ES-I3 (cell line): ENCODE results near the gene CHST11.

Experiments
- H3K36me3 ChIP-seq: 2 replicates; pipeline ENCODE4 v1.6.1; 2013; ENCODE audit warnings: mild to moderate bottlenecking, low read length, control low read depth, moderate library complexity; ENCODE audit not compliant: insufficient read depth
- H3K4me1 ChIP-seq: 2 replicates; pipeline ENCODE4 v1.6.1; 2013; ENCODE audit warnings: mild to moderate bottlenecking, control low read depth, low read length; ENCODE audit not compliant: insufficient read depth
- H3K9ac ChIP-seq: 2 replicates; pipeline ENCODE4 v1.6.1; 2013; ENCODE audit warnings: low read depth, mild to moderate bottlenecking, low read length, moderate library complexity
- H3K9me3 ChIP-seq: 2 replicates; pipeline ENCODE4 v1.6.1; 2013; ENCODE audit warnings: mild to moderate bottlenecking, low read length, moderate library complexity; ENCODE audit not compliant: control insufficient read depth, insufficient read depth

CHST11 gene

GRCh38 chr12:104488374-104488773, 31.6 kb downstream of the CHST11 start:
- no peaks in the 10 kb centered on the region for H3K9me3 ChIP-seq
- H3K4me1 ChIP-seq: no peaks in the 10 kb centered on the region; the same call in 1 of the 2 replicates
- H3K9ac ChIP-seq: no peak overlapping the region
- H3K36me3 ChIP-seq: no peaks in the 10 kb centered on the region

- Histone ChIP-seq H3K9me3 (no peaks in the 10 kb centered on the region), H3K9ac (no peak overlapping the region), H3K4me1 (no peaks in the 10 kb centered on the region; the same call in 1 of the 2 replicates), H3K36me3 (no peaks in the 10 kb centered on the region)
Observed at GRCh38 chr12:104490186-104490585, 33.4 kb downstream of the CHST11 start.

DNA sequence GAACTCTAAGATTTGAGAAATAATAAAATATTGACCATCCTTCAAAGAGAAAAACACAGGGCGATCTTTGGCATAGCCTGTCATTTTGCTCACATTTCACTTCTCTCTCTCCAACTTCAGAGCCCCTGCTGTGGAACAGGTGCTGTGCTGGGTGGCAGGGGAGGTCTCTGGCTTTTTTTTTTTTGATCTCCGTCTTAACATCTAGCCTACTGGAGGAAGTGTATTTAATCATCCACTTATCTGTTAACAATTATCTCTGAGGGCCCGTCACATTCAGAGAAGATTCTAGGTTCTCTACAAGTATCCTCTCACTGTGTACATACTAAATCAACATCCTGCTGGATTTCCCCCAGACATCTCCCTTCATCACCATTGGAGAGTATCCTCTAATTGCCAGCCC, 34.1 kb downstream of the CHST11 start:
- no peak overlapping the region for H3K9ac ChIP-seq
- H3K9me3 ChIP-seq: no peaks in the 10 kb centered on the region
- H3K4me1 ChIP-seq: no peaks in the 10 kb centered on the region; the same call in 1 of the 2 replicates
- no peaks in the 10 kb centered on the region for H3K36me3 ChIP-seq

DNA sequence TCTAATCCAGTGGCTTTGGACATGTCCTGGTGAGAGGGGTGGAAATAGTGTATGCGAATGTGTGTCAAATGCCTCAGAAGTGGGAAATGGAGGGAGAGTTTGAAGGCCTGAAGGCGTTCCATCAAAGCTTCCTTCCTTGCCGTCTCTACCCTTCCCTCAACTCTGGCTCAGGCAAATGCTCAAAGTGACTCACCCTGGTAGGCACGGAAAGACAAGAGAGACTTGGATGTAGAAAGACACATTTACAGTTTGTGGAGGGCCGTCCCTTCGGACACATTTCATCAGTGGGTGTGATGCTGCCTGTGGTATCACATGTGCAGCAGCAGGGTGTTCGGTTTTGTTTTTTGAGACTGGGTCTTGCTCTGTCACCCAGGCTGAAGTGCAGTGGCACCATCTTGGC, 36.7 kb downstream of the CHST11 start:
- no peaks in the 10 kb centered on the region for H3K36me3 ChIP-seq
- no peak overlapping the region for H3K9ac ChIP-seq

DNA sequence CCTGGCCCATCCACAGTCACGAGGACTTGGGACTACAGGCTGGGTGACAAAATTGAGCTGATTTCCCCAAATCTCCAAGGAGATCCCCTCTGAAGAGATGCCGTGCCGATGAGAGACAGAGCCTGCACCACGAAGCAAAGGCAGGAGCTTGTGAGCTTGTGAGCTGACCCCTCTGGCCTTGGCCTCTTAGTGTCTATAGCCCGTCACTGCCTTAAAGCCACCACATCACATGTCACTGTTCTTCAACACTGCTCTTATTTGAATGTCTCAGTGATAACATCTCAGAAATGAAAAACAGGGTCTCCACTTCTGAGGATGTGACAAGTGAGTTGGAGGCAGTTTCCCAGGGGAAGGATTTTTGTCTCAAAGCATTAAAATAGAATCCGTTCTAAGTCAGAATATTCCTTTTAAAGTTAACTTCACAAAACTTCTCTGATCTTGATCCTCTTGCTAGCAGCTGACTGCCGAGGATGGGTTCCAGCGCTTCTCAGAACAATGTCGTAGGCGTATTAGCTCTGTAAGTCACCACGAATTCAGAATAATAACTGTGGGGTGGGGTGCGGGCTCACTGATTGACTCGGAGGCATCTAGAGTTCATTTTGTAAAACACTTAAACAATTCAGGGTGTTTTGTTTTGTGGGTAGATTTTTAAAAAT, 37.5 kb downstream of the CHST11 start:
- Histone ChIP-seq H3K36me3 (no peaks in the 10 kb centered on the region), H3K4me1 (no peaks in the 10 kb centered on the region), H3K9me3 (no peaks in the 10 kb centered on the region), H3K9ac (no peak overlapping the region)

More for the DNA sequence above, 36.7 kb downstream of the CHST11 start:
- Histone ChIP-seq H3K9me3 (no peaks in the 10 kb centered on the region), H3K4me1 (no peaks in the 10 kb centered on the region)

DNA sequence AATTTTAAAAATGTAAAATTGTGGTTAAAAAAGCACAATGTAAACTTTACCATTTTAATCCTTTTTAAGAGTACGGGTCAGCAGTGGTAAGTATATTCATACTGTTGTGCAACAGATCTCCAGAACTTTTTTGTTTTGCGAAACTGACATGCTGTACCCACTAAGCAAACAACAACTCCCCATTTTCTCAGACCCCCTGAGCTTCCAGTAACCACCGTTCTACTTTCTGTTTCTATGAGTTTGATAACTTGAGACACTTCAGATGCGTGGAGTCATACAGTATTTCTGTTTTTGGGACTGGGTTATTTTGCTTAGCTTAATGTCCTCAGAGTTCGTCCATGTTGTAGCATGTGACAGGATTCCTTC, 38.0 kb downstream of the CHST11 start:
- no peaks in the 10 kb centered on the region for H3K36me3 ChIP-seq
- no peaks in the 10 kb centered on the region for H3K9me3 ChIP-seq
- no peak overlapping the region for H3K9ac ChIP-seq
- H3K4me1 ChIP-seq: no peaks in the 10 kb centered on the region; the same call in 1 of the 2 replicates

DNA sequence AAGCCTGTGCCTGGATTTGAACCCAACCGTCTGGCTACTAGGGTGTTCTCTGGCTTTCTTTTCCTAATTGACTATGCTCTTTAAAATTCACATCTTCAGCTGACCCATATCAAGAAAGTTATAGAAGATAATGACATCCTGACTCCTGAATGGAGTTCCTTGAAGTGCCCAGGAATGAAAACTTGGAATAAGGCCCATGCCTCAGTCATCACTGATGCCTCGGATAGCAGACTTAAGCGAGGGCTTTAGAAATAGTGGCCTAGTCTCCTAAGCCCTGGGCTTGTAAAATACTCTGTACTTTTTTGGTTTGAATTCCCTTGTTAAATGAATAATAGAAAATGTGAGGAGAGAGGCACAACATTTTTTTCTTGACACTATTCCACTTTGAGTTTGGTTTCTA, 39.0 kb downstream of the CHST11 start:
- H3K36me3 ChIP-seq: no peaks in the 10 kb centered on the region
- H3K9ac ChIP-seq: no peak overlapping the region
- no peaks in the 10 kb centered on the region for H3K9me3 ChIP-seq
- H3K4me1 ChIP-seq: no peaks in the 10 kb centered on the region; the same call in 1 of the 2 replicates

GRCh38 chr12:104496336-104496735, 39.6 kb downstream of the CHST11 start:
- Histone ChIP-seq H3K4me1 (no peaks in the 10 kb centered on the region; the same call in 1 of the 2 replicates), H3K9me3 (no peaks in the 10 kb centered on the region), H3K36me3 (no peaks in the 10 kb centered on the region)

GRCh38 chr12:104498211-104498801, 41.6 kb downstream of the CHST11 start:
- Histone ChIP-seq H3K9me3 (no peaks in the 10 kb centered on the region), H3K36me3 (no peaks in the 10 kb centered on the region), H3K4me1 (no peaks in the 10 kb centered on the region; the same call in 1 of the 2 replicates), H3K9ac (no peak overlapping the region)

More at GRCh38 chr12:104496336-104496735, 39.6 kb downstream of the CHST11 start:
- H3K9ac ChIP-seq: no peak overlapping the region

DNA sequence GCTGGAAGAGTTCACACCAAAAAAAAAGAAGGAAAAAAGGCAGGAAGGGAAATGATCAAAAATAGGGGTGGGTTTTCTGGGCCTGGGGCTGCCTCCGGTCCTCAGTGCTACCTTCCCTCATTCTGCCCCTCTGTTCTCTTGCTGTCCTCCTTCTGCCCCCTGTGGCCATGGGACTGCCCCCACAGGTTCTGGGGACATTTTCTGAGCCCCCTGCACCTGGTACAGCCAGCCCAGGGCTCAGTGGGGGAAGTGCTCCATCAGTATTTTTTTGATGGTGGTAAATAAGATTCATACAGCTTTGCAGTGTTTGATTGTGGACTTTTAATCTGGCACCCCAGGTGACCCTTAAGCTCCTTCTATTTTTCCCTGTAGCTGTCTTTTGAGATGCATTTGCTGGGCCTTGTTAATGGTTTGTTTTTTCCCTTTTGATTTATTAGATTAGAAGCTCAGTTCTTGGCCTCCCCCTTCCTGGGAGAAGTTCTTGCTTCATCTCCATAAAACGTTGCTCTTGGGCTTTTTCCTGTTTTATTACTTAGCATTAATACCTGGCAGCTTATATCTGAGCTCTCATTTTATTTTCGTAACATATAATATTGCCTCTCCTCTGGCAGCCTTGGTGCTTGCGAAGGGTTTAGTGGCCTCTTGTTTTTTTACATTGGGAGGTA, 43.1 kb downstream of the CHST11 start:
- no peaks in the 10 kb centered on the region for H3K36me3 ChIP-seq
- H3K9me3 ChIP-seq: no peaks in the 10 kb centered on the region
- H3K9ac ChIP-seq: no peak overlapping the region
- H3K4me1 ChIP-seq: no peaks in the 10 kb centered on the region; the same call in 1 of the 2 replicates

GRCh38 chr12:104501115-104501514, 44.4 kb downstream of the CHST11 start:
- Histone ChIP-seq H3K36me3 (no peaks in the 10 kb centered on the region), H3K4me1 (peaks cover 4% of the 10 kb centered on the region), H3K9me3 (no peaks in the 10 kb centered on the region), H3K9ac (no peak overlapping the region)

DNA sequence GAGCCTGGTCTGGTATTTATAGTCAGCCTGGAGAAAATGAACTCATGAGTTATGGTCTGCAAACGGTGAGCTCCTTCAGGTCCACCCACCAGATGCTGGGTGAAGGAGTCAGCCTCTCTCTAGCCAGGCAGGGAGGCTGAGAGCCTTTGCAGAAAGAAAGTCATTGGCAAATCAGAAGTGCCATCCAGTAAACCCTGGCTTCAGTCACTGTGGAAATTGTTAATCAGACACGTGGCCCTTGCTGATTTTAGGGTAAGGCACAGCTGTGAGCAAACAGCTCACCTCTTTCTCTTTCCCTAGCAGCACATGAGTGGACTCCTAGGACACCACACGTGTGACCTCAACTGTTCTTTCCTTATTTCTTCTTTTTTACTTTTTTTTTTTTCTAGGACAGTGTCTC, 44.9 kb downstream of the CHST11 start:
- no peaks in the 10 kb centered on the region for H3K9me3 ChIP-seq
- H3K4me1 ChIP-seq: peaks cover 9% of the 10 kb centered on the region
- H3K9ac ChIP-seq: no peak overlapping the region
- H3K36me3 ChIP-seq: no peaks in the 10 kb centered on the region

GRCh38 chr12:104502217-104502616, 45.5 kb downstream of the CHST11 start:
- Histone ChIP-seq H3K9me3 (no peaks in the 10 kb centered on the region), H3K36me3 (no peaks in the 10 kb centered on the region), H3K9ac (no peak overlapping the region), H3K4me1 (peaks cover 14% of the 10 kb centered on the region)

DNA sequence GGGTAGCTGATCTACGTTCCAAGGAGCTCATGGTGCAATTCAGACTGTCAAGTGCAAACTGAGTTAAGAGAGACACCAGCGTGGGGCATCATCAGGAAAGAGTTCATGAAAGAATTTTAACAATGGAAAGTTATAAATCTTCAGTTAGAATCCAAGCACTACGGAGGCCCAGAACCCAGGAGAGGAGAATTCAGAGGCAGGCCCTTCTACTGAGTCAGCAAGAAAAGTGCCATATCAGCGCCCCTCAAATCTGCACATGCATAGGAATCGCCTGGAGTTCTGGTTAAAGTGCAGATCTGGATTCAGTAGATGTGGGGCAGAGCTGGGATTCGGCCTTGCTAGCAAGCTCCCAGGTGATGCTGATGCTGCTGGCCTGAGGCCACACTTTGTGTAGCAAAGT, 45.9 kb downstream of the CHST11 start:
- Histone ChIP-seq H3K4me1 (peaks cover 18% of the 10 kb centered on the region), H3K36me3 (no peaks in the 10 kb centered on the region), H3K9me3 (no peaks in the 10 kb centered on the region; the same call in 1 of the 2 replicates), H3K9ac (no peak overlapping the region)

DNA sequence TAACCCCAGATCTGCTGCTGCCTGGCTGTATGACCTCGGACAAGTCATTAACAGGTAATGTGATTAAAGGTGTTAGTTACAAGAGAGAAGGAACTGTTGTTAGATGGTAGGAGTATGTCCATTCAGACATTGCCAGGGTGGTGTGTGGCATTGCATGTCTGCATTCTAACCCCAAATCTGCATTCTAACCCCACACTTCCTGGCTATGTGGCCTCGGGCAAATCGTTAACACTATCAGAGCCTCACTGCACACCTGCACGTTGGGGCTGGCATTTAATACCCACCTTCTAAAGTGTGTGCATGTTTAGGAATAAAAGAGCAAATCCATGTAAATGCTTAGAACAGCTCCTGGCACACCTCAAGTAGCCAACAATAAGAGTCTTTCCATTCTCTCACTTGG, 46.4 kb downstream of the CHST11 start:
- H3K9ac ChIP-seq: no peak overlapping the region
- no peaks in the 10 kb centered on the region for H3K36me3 ChIP-seq
- peaks cover 20% of the 10 kb centered on the region for H3K4me1 ChIP-seq
- no peaks in the 10 kb centered on the region; the same call in 1 of the 2 replicates for H3K9me3 ChIP-seq
